ENCODE measurements around the gene KCNC4.

KCNC4 gene

DNA sequence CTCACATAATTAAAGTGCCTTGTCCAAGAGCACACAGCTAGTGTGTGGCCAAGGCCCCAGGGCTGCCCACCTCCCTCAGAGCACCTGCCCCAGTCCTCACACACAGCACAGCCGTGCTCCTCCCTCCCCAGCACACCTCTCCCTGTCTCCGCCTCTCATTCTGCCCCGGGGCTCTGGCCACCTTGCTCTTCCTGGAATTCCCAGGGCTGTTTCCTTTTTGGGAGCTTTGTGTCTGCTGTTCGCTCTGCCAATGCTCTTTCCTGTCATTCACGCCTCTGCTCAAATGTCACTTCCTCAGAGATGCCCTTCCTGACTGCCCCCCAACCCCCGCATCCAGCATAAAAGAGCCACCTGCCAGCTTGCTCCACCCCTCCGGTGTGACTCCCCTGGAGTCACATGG, 46.5 kb upstream of the KCNC4 start:
- no peak overlapping the region for H3K27ac ChIP-seq
- TF ChIP-seq, protein P1, sequence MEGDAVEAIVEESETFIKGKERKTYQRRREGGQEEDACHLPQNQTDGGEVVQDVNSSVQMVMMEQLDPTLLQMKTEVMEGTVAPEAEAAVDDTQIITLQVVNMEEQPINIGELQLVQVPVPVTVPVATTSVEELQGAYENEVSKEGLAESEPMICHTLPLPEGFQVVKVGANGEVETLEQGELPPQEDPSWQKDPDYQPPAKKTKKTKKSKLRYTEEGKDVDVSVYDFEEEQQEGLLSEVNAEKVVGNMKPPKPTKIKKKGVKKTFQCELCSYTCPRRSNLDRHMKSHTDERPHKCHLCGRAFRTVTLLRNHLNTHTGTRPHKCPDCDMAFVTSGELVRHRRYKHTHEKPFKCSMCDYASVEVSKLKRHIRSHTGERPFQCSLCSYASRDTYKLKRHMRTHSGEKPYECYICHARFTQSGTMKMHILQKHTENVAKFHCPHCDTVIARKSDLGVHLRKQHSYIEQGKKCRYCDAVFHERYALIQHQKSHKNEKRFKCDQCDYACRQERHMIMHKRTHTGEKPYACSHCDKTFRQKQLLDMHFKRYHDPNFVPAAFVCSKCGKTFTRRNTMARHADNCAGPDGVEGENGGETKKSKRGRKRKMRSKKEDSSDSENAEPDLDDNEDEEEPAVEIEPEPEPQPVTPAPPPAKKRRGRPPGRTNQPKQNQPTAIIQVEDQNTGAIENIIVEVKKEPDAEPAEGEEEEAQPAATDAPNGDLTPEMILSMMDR (IDR thresholded peaks at IDR 0.05): no peak
- H3K27me3 ChIP-seq (ENCODE audit: control insufficient read depth, insufficient read depth, low read length): no peaks in the 10 kb centered on the region
- no peak overlapping the region for H3K9ac ChIP-seq
- H3K4me2 ChIP-seq (ENCODE audit: low read length): no peak overlapping the region
- no peaks in the 10 kb centered on the region for H3K4me1 ChIP-seq
- H2AFZ ChIP-seq: no peak overlapping the region
- H3K79me2 ChIP-seq: no peaks in the 10 kb centered on the region
- H3K9me3 ChIP-seq (ENCODE audit: control insufficient read depth, low read length): no peaks in the 10 kb centered on the region
- no peak overlapping the region for H3K4me3 ChIP-seq (ENCODE audit: low read depth, low read length)
- no peaks in the 10 kb centered on the region for H3K36me3 ChIP-seq (ENCODE audit: control insufficient read depth, insufficient read depth, low read length)

DNA sequence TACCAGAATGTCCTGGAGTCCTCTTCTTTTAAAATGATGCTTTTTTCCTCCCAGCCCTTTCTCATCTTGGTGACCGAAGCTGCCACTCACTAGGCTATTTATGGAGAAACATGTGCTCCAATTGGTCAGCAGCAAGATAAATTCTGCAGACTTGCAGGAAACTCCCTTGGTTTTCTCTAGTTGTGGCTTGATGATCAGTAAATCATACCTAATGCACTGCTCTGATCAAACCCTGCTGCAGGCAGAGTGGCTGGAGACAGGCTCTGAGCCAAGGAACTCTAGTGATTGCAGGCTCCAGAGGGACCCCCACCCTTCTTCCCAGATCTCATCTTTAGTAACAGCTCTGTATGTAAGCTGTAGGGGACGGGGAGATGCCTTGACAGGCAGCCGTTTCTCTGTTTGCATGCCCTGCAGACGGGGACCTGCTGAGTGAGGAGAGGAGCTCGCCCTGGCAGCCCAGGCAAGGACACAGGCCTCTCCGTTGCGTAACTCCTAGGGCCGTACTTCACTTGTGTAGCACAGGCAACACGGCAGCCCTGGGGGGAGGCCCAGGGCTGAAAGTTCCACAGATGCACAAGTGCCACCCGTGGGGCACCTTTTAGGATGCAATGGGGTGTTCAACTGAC, 45.3 kb upstream of the KCNC4 start:
- no peak overlapping the region for H2AFZ ChIP-seq
- no peak overlapping the region for H3K9ac ChIP-seq
- H3K27ac ChIP-seq: no peak overlapping the region
- no peak overlapping the region for H3K4me2 ChIP-seq (ENCODE audit: low read length)
- H3K27me3 ChIP-seq (ENCODE audit: control insufficient read depth, insufficient read depth, low read length): no peaks in the 10 kb centered on the region
- no peaks in the 10 kb centered on the region for H3K36me3 ChIP-seq (ENCODE audit: control insufficient read depth, insufficient read depth, low read length)
- H3K4me3 ChIP-seq (ENCODE audit: low read depth, low read length): no peak overlapping the region
- no peaks in the 10 kb centered on the region for H3K79me2 ChIP-seq
- H3K4me1 ChIP-seq: no peaks in the 10 kb centered on the region
- H3K9me3 ChIP-seq (ENCODE audit: control insufficient read depth, low read length): no peaks in the 10 kb centered on the region
- TF ChIP-seq, protein P1 (IDR thresholded peaks at IDR 0.05): no peak

- H3K4me3 ChIP-seq (ENCODE audit: low read depth, low read length): no peak overlapping the region
- no peaks in the 10 kb centered on the region for H3K79me2 ChIP-seq
- no peak overlapping the region for H3K9ac ChIP-seq
- no peak overlapping the region for H3K4me2 ChIP-seq (ENCODE audit: low read length)
- H2AFZ ChIP-seq: no peak overlapping the region
- H3K27ac ChIP-seq: no peak overlapping the region
- no peaks in the 10 kb centered on the region for H3K27me3 ChIP-seq (ENCODE audit: control insufficient read depth, insufficient read depth, low read length)
- H3K4me1 ChIP-seq: no peaks in the 10 kb centered on the region
- TF ChIP-seq, protein P1 (IDR thresholded peaks at IDR 0.05): no peak
- H3K36me3 ChIP-seq (ENCODE audit: control insufficient read depth, insufficient read depth, low read length): no peaks in the 10 kb centered on the region
- H3K9me3 ChIP-seq (ENCODE audit: control insufficient read depth, low read length): no peaks in the 10 kb centered on the region
These were observed 44.3 kb upstream of the KCNC4 start for GRCh38 chr1:110165761-110166231.

GRCh38 chr1:110166861-110167260, 43.3 kb upstream of the KCNC4 start:
- no peaks in the 10 kb centered on the region for H3K9me3 ChIP-seq (ENCODE audit: control insufficient read depth, low read length)
- no peak overlapping the region for H2AFZ ChIP-seq
- H3K4me3 ChIP-seq (ENCODE audit: low read depth, low read length): no peak overlapping the region
- H3K36me3 ChIP-seq (ENCODE audit: control insufficient read depth, insufficient read depth, low read length): no peaks in the 10 kb centered on the region
- no peak overlapping the region for H3K9ac ChIP-seq
- no peaks in the 10 kb centered on the region for H3K4me1 ChIP-seq
- no peaks in the 10 kb centered on the region for H3K27me3 ChIP-seq (ENCODE audit: control insufficient read depth, insufficient read depth, low read length)
- TF ChIP-seq, protein P1 (IDR thresholded peaks at IDR 0.05): no peak
- H3K4me2 ChIP-seq (ENCODE audit: low read length): no peak overlapping the region
- H3K27ac ChIP-seq: no peak overlapping the region
- no peaks in the 10 kb centered on the region for H3K79me2 ChIP-seq
